Loucy (cell line): Measurements from ENCODE around the gene HOXA3.

Source experiments
- CTCF ChIP-seq: fragments of 200-600 bp; sonication (generic); conservative IDR thresholded peaks from 2 replicates; pipeline ENCODE4 v1.5.1; 2014; ENCODE audit warnings: mild to moderate bottlenecking, antibody characterized with exemption, low read length
- EZH2phosphoT487 ChIP-seq: fragments of 200-600 bp; IDR thresholded peaks from 2 replicates; pipeline ENCODE4 v1.6.1; 2018; ENCODE audit warnings: antibody characterized with exemption, mild to moderate bottlenecking, moderate library complexity, borderline replicate concordance

GRCh38 chr7:27116031-27116961 is 36.1 kb downstream of the HOXA3 start:
- no peak for TF ChIP-seq CTCF
- no peak for TF ChIP-seq EZH2phosphoT487
